Caco-2 (cell line): ENCODE data around the gene IFT74. TPM values are rescaled to one million over a fixed set of nuclear protein-coding genes. Genes with fewer than 3 reads are reported as not detected.

Experiments used
- Bru-seq: library from RNA; stranded (reverse); fragments of 400-500 nt; gene quantifications from one replicate; lab custom pipeline; 2021; lab: Mats Ljungman, UMichigan
- BruChase-seq, 2 experiments: library from RNA; stranded (reverse); fragments of 400-500 nt; gene quantifications; one replicate each; lab custom pipeline; 2021; lab: Mats Ljungman, UMichigan
- BruUV-seq: library from RNA; stranded (reverse); fragments of 400-500 nt; replicated peaks from 2 replicates; lab custom pipeline; 2021; lab: Mats Ljungman, UMichigan
- CTCF ChIA-PET: fragments of 300-600 bp; sonication (Branson Sonifier 250); formaldehyde crosslinking; loops from one replicate; lab custom pipeline; 2022; ENCODE audit warnings: antibody characterized with exemption; lab: Charles Lee
- POLR2A ChIA-PET: fragments of 300-600 bp; sonication (Branson Sonifier 250); formaldehyde crosslinking; loops from one replicate; lab custom pipeline; 2022; ENCODE audit warnings: antibody characterized with exemption; lab: Charles Lee
- DNase-seq, 2 experiments: peaks; one replicate each; pipeline versions ENCODE4 v3.0.0 to v3.0.0-alpha.2; 2020 to 2022
- H3K27me3 ChIP-seq: replicated peaks from 2 replicates; pipeline ENCODE4 v1.6.0; 2011; ENCODE audit warnings: low read length; ENCODE audit not compliant: control insufficient read depth, insufficient read depth
- H3K36me3 ChIP-seq: 2 replicates; pipeline ENCODE4 v1.5.1; 2011; ENCODE audit warnings: low read length; ENCODE audit not compliant: control insufficient read depth, insufficient read depth
- H3K4me1 ChIP-seq: fragments of 250-450 bp; sonication (Bioruptor Pico); 2 replicates; pipeline ENCODE4 v1.5.1; 2020; ENCODE audit warnings: mild to moderate bottlenecking
- H3K4me3 ChIP-seq: 2 replicates; pipeline ENCODE4 v1.5.1; 2011; ENCODE audit warnings: low read depth, mild to moderate bottlenecking, control low read depth, low read length
- H3K9me3 ChIP-seq: fragments of 250-450 bp; sonication (Bioruptor Pico); 2 replicates; pipeline ENCODE4 v1.5.1; 2020; ENCODE audit warnings: mild to moderate bottlenecking, moderate library complexity
- H3K27ac Mint-ChIP-seq: one replicate; pipeline ENCODE4 v1.8.0; 2022; ENCODE audit warnings: mixed read lengths; ENCODE audit not compliant: unreplicated experiment
- H3K27me3 Mint-ChIP-seq: one replicate; pipeline ENCODE4 v1.8.0; 2022; ENCODE audit warnings: mixed read lengths; ENCODE audit not compliant: insufficient read depth, unreplicated experiment
- H3K36me3 Mint-ChIP-seq: one replicate; pipeline ENCODE4 v1.8.0; 2022; ENCODE audit warnings: mild to moderate bottlenecking, mixed read lengths; ENCODE audit not compliant: insufficient read depth, unreplicated experiment
- H3K4me1 Mint-ChIP-seq: one replicate; pipeline ENCODE4 v1.8.0; 2022; ENCODE audit warnings: low read depth, mixed read lengths; ENCODE audit not compliant: unreplicated experiment
- H3K4me3 Mint-ChIP-seq: one replicate; pipeline ENCODE4 v1.8.0; 2022; ENCODE audit warnings: mild to moderate bottlenecking, moderate library complexity, mixed read lengths; ENCODE audit not compliant: unreplicated experiment
- H3K9me3 Mint-ChIP-seq: one replicate; pipeline ENCODE4 v1.8.0; 2022; ENCODE audit warnings: mixed read lengths; ENCODE audit not compliant: unreplicated experiment
- intact Hi-C: fragments of 100-400 bp; cut with micrococcal nuclease; formaldehyde crosslinking; loops from one replicate; pipeline ENCODE4 v1.10.0; 2022; ENCODE audit not compliant: unreplicated experiment
- long read RNA-seq: library from polyadenylated mRNA; stranded (forward); transcript quantifications from one replicate; pipeline ENCODE4 v2.0.0, GENCODE V29; 2022
- total RNA-seq: library from RNA; stranded (reverse); gene quantifications from 2 replicates; pipeline ENCODE4 v1.2.3, GENCODE V29; 2022
- TF ChIP-seq, protein P1 (sequence below), 2 experiments: fragments of 200-600 bp in 1 of 2; IDR thresholded peaks; 1 replicate in 1 of 2; 2 replicates in 1 of 2; pipeline versions ENCODE4 v1.5.1 to v1.8.0; 2011 to 2022; ENCODE audit warnings: antibody characterized with exemption in 1 of 2, control low read depth in 1 of 2, inconsistent platforms in 1 of 2, low read depth in 1 of 2, low read length in 1 of 2, mild to moderate bottlenecking in 1 of 2, moderate library complexity in 1 of 2; ENCODE audit not compliant: insufficient read depth in 1 of 2, severe bottlenecking in 1 of 2, unreplicated experiment in 1 of 2

The IFT74 gene
- total RNA-seq (3.6 and 3.7 TPM in 2 replicates), Bru-seq, nascent RNA (percentile 44 among the genes with signal in this experiment), BruChase-seq, experiment 1, labeled RNA remaining after a 2-hour chase (percentile 38 among the genes with signal in this experiment), BruChase-seq, experiment 2, labeled RNA remaining after a 6-hour chase (percentile 37 among the genes with signal in this experiment)
- long read RNA-seq, partial matches to known transcripts = 0 of 4 reads
- long read RNA-seq, other reads (novel, unspliced or antisense) = 1 of 4 reads

GRCh38 chr9:26955921-26956859, at the start of gene IFT74:
Gene IFT74 (plus strand): TSS chr9:26956412. CDS start chr9:26961968, 5,556 bp downstream.
- DNase-seq = peak; percentile 86 to 90
- Mint-ChIP-seq H3K4me1 (no peaks in the 10 kb centered on the region), H3K36me3 (no peaks in the 10 kb centered on the region), H3K27me3 (no peaks in the 10 kb centered on the region), H3K27ac (peak within 1 kb of the TSS; percentile 75), H3K9me3 (no peaks in the 10 kb centered on the region), H3K4me3 (peak within 1 kb of the TSS; percentile 72)
- TF ChIP-seq, protein P1, sequence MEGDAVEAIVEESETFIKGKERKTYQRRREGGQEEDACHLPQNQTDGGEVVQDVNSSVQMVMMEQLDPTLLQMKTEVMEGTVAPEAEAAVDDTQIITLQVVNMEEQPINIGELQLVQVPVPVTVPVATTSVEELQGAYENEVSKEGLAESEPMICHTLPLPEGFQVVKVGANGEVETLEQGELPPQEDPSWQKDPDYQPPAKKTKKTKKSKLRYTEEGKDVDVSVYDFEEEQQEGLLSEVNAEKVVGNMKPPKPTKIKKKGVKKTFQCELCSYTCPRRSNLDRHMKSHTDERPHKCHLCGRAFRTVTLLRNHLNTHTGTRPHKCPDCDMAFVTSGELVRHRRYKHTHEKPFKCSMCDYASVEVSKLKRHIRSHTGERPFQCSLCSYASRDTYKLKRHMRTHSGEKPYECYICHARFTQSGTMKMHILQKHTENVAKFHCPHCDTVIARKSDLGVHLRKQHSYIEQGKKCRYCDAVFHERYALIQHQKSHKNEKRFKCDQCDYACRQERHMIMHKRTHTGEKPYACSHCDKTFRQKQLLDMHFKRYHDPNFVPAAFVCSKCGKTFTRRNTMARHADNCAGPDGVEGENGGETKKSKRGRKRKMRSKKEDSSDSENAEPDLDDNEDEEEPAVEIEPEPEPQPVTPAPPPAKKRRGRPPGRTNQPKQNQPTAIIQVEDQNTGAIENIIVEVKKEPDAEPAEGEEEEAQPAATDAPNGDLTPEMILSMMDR (IDR thresholded peaks at IDR 0.05; ENCODE audit: insufficient read depth in 1 of 2, low read depth in 1 of 2, low read length in 1 of 2, severe bottlenecking in 1 of 2, unreplicated experiment in 1 of 2) = no peak
- CTCF ChIA-PET = no interaction called here
- Histone ChIP-seq H3K4me1 (no peaks in the 10 kb centered on the region), H3K27me3 (no peaks in the 10 kb centered on the region), H3K36me3 (no peaks in the 10 kb centered on the region), H3K9me3 (no peaks in the 10 kb centered on the region), H3K4me3 (peak within 1 kb of the TSS; percentile 50)
- POLR2A ChIA-PET = interaction anchor here (1.0 kb wide), 1 partner anchor 9 kb away, joined by 5 read pairs; the partner anchor contains the start of gene PLAA
- TSS peak; percentile 56 for BruUV-seq
- intact Hi-C loops = loop anchor here (1.0 kb wide), 1 partner anchor 9 kb away; the partner anchor contains the start of gene PLAA

DNA sequence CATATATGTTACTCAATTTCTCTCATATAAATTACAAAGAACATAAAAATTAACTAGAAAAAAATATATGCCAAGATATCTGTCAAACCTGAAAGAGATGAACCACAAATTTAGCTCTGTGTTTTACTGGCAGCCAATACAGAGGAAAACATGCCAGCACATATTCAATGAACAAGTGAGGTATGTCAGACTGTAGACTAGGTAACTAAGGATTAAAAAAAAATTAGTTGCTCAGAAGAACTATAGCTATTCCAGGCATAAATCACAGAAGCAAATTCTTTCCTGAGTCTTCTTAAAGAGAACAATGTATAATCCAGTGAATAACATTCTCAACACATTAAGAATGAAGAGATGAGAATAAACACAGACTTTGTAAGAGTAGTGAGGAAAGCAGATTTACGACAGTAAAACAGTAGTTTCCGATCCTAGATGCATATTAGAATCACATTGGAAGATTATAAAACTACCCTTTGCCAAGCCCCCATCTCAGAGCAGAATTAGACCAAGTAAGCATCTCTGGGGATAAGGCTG, 43.0 kb upstream of the IFT74 start:
- CTCF ChIA-PET = no interaction called here
- DNase-seq = no peak
- BruUV-seq = no TSS peak

More for the DNA sequence above, 43.0 kb upstream of the IFT74 start:
- Histone ChIP-seq H3K36me3 (no peaks in the 10 kb centered on the region), H3K4me3 (no peak overlapping the region), H3K27me3 (no peaks in the 10 kb centered on the region), H3K4me1 (no peaks in the 10 kb centered on the region), H3K9me3 (no peaks in the 10 kb centered on the region)
- Mint-ChIP-seq H3K27ac (no peak overlapping the region), H3K36me3 (peaks cover 16% of the 10 kb centered on the region), H3K27me3 (no peaks in the 10 kb centered on the region), H3K4me3 (no peak overlapping the region), H3K4me1 (no peaks in the 10 kb centered on the region), H3K9me3 (no peaks in the 10 kb centered on the region)
- intact Hi-C loops = no loop called here
- POLR2A ChIA-PET = no interaction called here
- TF ChIP-seq, protein P1 (IDR thresholded peaks at IDR 0.05; ENCODE audit: insufficient read depth in 1 of 2, low read depth in 1 of 2, low read length in 1 of 2, severe bottlenecking in 1 of 2, unreplicated experiment in 1 of 2) = no peak
